GM19023 (cell line): ENCODE results near the gene PLP2.

ENCODE experiments used
- ATAC-seq: cut with Tn5 transposase; IDR thresholded peaks from one replicate; pipeline ENCODE4 v1.9.1; 2021; ENCODE audit warnings: mild to moderate bottlenecking, moderate library complexity; ENCODE audit not compliant: unreplicated experiment

The PLP2 gene

DNA sequence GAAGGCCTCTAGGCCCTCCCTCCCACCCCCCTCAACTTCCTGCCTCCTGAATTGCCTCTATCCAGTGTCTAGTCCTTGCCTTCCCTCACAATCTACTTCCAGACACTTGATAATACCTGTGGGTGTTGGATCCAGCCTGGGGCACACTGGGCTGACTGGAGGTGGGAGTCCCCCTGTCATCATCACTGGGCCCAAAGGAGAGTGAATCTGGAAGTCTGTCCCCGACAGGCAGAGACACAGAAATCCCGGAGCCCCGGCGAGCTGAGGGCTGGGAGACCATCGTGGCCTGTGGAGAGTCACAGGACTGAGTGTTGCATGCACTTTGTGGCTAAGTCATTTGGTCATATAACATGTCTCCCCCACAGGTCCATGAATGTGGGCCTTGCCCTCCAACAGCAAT is 36.7 kb downstream of the PLP2 start:
- no peak for ATAC-seq

DNA sequence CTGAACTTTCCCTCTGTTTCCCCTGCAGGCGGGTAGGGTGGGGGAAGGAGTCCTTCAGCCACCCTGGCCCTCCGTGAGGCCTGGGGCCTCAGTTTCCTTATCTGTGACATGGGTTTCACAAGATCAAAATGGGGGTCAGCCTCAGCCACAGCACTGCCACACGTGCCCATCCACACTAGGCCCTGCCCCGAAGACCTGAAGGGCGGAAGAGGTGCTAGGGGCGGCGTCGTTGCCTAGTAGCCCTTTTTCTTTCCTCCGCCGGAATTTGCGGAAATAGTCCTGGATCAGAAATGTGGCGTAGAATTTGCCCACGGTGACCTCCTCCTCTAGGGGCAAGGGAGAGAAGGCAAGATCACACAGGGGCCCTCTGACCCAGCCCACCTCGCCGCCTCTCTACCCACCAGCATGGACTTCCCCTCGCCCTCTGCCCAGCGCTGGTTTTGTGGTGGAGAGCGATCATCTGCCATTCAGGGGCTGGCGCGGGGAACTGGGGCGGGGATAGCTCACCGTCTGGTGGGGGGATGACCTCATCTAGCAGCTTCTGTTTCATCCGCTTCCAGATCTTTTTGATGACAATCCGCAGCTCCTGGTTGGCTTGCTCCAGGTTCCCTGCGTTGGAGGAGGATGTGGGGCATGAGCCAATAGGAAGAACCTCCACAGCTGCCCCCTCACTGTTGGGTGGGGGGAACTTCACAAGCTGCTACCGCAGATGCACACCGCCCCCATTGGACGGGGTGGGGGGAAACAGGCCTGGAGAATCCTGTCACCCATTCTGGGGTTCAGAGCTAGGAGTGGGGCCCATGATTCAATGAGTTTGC is 37.9 kb downstream of the PLP2 start:
- no peak for ATAC-seq

DNA sequence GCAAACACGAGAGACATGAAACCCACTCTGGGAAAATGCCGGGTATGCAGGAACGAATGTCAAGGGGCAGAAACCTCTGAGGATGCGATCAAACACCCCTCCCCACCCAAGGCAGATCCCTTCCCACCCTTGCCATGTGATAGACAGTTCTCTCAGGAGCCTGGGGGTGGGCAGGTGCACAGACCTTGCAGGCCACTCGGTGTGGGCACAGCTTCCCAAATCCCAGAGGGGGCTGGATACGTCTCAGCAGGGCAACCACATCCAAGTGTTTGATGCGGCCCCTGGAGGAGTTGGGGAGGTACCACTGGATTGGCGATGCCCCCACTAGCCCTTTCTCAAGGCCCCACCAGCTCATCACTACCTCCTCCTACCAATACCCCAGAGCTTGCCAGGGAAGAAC is 38.7 kb downstream of the PLP2 start:
- no peak for ATAC-seq

DNA sequence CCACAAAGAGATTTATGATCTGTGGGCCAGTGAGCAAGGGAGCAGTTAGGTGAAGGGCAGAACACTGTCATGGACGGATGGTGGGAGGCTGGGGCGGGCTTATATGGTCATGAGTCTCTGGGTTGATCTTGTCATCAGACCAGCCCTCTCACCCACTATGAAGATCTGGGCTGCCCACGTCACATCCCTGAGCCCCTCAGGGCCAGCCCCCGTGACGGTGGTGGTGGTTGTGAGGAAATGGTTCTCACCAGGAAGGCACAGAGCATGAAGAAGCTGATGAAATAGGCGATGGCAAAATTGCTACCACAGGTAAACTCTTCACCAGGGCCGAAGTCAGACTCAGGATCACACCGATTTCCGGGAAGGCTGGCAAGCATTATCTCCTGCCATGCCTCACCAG is 39.4 kb downstream of the PLP2 start:
- ATAC-seq = no peak

DNA sequence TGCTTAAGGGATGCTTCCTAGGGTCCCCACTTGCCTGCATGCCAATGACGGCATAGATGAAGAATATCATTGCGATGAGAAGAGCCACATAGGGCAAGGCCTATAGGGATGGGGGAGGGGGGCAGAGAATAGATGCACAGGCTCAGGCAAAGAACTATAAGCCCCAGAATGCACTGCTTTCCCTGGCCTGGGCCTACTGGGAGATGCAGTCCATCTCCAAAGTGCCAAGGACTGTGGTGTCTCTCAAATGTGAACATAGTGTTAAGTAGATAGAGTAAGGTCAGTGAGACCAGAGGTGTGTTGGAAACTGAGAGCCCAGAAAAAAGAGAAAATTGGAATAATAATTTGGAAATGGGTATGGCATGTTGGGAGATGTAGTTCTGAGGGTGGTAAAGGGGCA is 40.5 kb downstream of the PLP2 start:
- no peak for ATAC-seq

DNA sequence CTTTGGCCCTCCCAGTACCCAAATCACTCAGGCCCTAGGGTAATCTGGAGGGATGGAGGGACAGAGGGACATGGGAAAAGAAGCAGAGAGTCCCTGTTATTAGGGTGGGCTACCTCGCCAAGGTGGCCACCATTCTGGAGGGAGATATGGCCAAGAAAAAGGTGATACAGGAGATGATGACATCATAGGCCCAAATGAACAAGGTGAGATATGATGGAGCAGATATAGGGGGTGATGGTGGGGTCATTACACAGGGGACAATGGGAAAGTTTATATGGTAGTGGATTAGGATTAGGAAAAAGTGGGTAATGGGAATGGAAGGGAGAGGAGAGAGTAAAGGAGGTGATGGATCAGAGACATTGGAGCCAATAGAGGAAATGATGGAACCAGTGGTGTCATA is 41.2 kb downstream of the PLP2 start:
- ATAC-seq = no peak

DNA sequence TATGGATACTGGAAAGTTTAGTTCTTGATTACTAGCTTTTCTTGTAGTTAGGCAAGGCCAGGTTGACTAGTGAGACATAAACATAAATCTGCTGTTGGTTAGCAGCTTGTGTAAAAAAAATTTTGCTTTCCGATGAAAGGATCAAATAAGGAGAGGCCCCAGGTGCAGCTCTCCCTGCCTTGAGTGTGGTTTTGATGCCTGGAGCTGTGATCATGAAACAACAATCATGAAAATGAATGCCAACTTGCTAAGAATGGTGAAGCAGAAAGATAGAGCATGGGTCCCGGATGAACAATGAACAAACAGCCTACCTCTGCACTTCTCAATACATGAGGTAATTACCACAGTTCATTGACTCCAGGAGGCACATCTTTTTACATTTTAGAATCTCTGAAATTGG is 42.7 kb downstream of the PLP2 start:
- no peak for ATAC-seq

DNA sequence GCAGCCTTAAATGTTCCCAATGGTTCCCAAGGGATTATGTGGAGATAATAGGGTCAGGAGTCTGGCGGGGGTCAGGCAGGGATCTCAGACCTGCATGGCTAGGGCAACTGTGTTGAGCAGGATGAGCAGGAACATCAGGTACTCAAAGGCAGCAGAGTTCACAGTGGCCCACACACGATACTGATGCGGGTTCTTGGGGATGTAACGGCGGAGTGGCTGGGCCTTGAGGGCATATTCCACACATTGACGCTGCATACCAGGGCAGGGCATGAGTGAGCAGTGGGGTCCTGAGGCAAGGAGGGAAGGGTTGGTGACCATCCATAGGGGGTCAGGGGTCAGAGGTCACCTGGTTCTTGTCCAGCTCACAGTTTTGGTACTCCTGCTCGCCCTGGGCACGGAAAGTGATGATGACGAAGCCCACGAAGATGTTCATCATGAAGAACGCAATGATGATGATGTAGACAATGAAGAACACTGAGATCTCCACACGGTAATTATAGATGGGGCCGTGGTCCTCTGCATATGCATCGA is 43.4 kb downstream of the PLP2 start:
- ATAC-seq = no peak

DNA sequence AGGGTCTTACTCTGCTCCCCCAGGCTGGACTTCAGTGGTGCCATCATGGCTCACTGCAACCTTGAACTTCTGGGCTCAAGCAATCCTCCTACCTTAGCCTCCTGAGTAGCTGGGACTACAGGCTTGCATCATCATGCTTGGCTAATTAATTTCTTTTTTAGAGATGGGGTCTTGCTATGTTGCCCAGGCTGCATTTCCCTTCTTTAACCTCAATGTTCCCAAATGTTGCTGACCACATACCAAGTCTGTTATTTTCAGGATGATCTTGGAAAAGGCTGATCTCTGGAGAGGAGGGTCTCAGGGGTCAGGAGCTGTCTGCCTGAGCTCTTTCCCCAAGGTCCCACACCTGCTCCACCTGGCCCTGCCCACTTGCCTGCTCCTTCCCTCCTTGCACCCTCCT is 48.4 kb downstream of the PLP2 start:
- no peak for ATAC-seq

DNA sequence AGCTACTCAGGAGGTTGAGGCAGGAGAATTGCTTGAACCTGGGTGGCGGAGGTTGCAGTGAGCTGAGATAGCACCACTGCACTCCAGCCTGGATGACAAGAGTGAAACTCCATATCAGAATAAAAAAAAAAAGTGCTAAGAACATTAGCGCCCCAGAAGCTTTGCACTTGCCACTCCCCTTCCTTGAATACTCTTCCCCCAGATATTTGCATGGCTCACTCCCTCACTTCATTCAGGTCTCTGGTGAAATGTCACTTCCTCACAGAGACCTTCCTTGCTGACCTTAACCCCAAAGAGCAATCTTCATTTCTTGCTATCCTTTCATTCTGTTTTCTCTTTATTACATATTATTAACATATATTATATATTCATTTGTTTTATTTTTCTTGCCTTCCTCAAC is 50.2 kb downstream of the PLP2 start:
- no peak for ATAC-seq
